GM21723 (cell line): ENCODE measurements around the gene KCTD2.
A peak's percentile ranks its signal among the peaks of the same experiment; 100 is the strongest.

Source experiments
- ATAC-seq: cut with Tn5 transposase; IDR thresholded peaks from one replicate; pipeline ENCODE4 v1.9.1; 2021; ENCODE audit warnings: mild to moderate bottlenecking, moderate library complexity; ENCODE audit not compliant: unreplicated experiment

The KCTD2 gene

GRCh38 chr17:75094871-75095399 lies 47.9 kb downstream of the KCTD2 start:
- no peak for ATAC-seq

- ATAC-seq = no peak
Observed at GRCh38 chr17:75096082-75096625, 49.1 kb downstream of the KCTD2 start.

- no peak for ATAC-seq
Observed at GRCh38 chr17:75097865-75098264, 50.8 kb downstream of the KCTD2 start.

GRCh38 chr17:75098861-75099260 lies 51.8 kb downstream of the KCTD2 start:
- no peak for ATAC-seq

- no peak for ATAC-seq
Observed at GRCh38 chr17:75099881-75100595, 53.0 kb downstream of the KCTD2 start.

- ATAC-seq = peak; percentile 60
Observed at GRCh38 chr17:75102385-75102821, 55.4 kb downstream of the KCTD2 start.

GRCh38 chr17:75103601-75104554 lies 56.9 kb downstream of the KCTD2 start:
- ATAC-seq = no peak

- no peak for ATAC-seq
Observed at GRCh38 chr17:75105126-75106080, 58.4 kb downstream of the KCTD2 start.

GRCh38 chr17:75108193-75108592 lies 61.2 kb downstream of the KCTD2 start:
- ATAC-seq = no peak

GRCh38 chr17:75109046-75109406 lies 62.0 kb downstream of the KCTD2 start:
- no peak for ATAC-seq

GRCh38 chr17:75109407-75110233 lies 62.6 kb downstream of the KCTD2 start, which contains the start of gene ARMC7:
Gene ARMC7 (plus strand): TSS chr17:75109969. CDS start chr17:75110289, 320 bp downstream.
- peak; percentile 69 for ATAC-seq

GRCh38 chr17:75110234-75110937 lies 63.4 kb downstream of the KCTD2 start:
- ATAC-seq = no peak

- no peak for ATAC-seq
Observed at GRCh38 chr17:75111777-75112335, 64.8 kb downstream of the KCTD2 start.

GRCh38 chr17:75113798-75114551 lies 67.0 kb downstream of the KCTD2 start:
- ATAC-seq = no peak

- ATAC-seq = no peak
Observed at GRCh38 chr17:75114552-75115314, 67.7 kb downstream of the KCTD2 start.
